Mesenchymal stem cell (in vitro differentiated cells and primary cell): ENCODE results near the gene PLPPR1.

Experiments used
- DNase-seq: peaks from one replicate; pipeline ENCODE4 v3.0.0-alpha.2; 2013
- H2AFZ ChIP-seq: one replicate; pipeline ENCODE4 v1.6.1; 2013; ENCODE audit warnings: low read depth, mild to moderate bottlenecking, control low read depth, inconsistent platforms, low read length, moderate library complexity
- H2AK5ac ChIP-seq: 2 replicates; pipeline ENCODE4 v1.6.1; 2013; ENCODE audit warnings: low read length, moderate library complexity, mild to moderate bottlenecking, inconsistent platforms; ENCODE audit not compliant: severe bottlenecking
- H2BK120ac ChIP-seq: one replicate; pipeline ENCODE4 v1.6.1; 2013; ENCODE audit warnings: low read depth, mild to moderate bottlenecking, inconsistent platforms, low read length, moderate library complexity
- H2BK12ac ChIP-seq, 2 experiments: one replicate each; pipeline ENCODE4 v1.6.1; 2013; ENCODE audit warnings: inconsistent platforms in 2 of 2, low read length in 2 of 2, mild to moderate bottlenecking in 2 of 2, moderate library complexity in 2 of 2, control low read depth in 1 of 2
- H2BK15ac ChIP-seq: one replicate; pipeline ENCODE4 v1.6.1; 2013; ENCODE audit warnings: mild to moderate bottlenecking, low read depth, inconsistent platforms; ENCODE audit not compliant: poor library complexity, severe bottlenecking
- H2BK5ac ChIP-seq: 2 replicates; pipeline ENCODE4 v1.6.1; 2013; ENCODE audit warnings: low read depth, mild to moderate bottlenecking, low read length, control low read depth, inconsistent platforms; ENCODE audit not compliant: poor library complexity, severe bottlenecking
- H3K14ac ChIP-seq, 2 experiments: one replicate each; pipeline ENCODE4 v1.6.1; 2013; ENCODE audit warnings: inconsistent platforms in 2 of 2, low read length in 2 of 2, control low read depth in 1 of 2, mild to moderate bottlenecking in 1 of 2, moderate library complexity in 1 of 2
- H3K18ac ChIP-seq, 2 experiments: one replicate each; pipeline ENCODE4 v1.6.1; 2013; ENCODE audit warnings: inconsistent platforms in 2 of 2, low read length in 2 of 2, control low read depth in 1 of 2, low read depth in 1 of 2, mild to moderate bottlenecking in 1 of 2
- H3K23ac ChIP-seq, 2 experiments: one replicate each; pipeline ENCODE4 v1.6.1; 2013; ENCODE audit warnings: inconsistent platforms in 2 of 2, low read length in 2 of 2, mild to moderate bottlenecking in 2 of 2, moderate library complexity in 2 of 2, control low read depth in 1 of 2
- H3K27ac ChIP-seq: 2 replicates; pipeline ENCODE4 v1.5.1; 2013; ENCODE audit warnings: mild to moderate bottlenecking, moderate library complexity, low read length, control low read depth, inconsistent platforms; ENCODE audit not compliant: poor library complexity, severe bottlenecking
- H3K27me3 ChIP-seq, 2 experiments: 2 replicates each; pipeline versions ENCODE4 v1.6.1 to v1.7.0; 2013; ENCODE audit warnings: low read length in 2 of 2, mild to moderate bottlenecking in 2 of 2, moderate library complexity in 2 of 2, control low read depth in 1 of 2, inconsistent platforms in 1 of 2; ENCODE audit not compliant: control insufficient read depth in 1 of 2, insufficient read depth in 1 of 2
- H3K36me3 ChIP-seq, 2 experiments: 2 replicates each; pipeline versions ENCODE4 v1.6.1 to v1.7.0; 2013; ENCODE audit warnings: low read length in 2 of 2, control low read depth in 1 of 2, inconsistent platforms in 1 of 2, low read depth in 1 of 2, mild to moderate bottlenecking in 1 of 2; ENCODE audit not compliant: insufficient read depth in 2 of 2, control insufficient read depth in 1 of 2
- H3K4ac ChIP-seq, 2 experiments: one replicate each; pipeline ENCODE4 v1.6.1; 2013; ENCODE audit warnings: inconsistent platforms in 2 of 2, low read length in 2 of 2, mild to moderate bottlenecking in 2 of 2, moderate library complexity in 2 of 2, control low read depth in 1 of 2, low read depth in 1 of 2
- H3K4me1 ChIP-seq: 2 replicates; pipeline ENCODE4 v1.6.1; 2013; ENCODE audit warnings: low read depth, low read length, control low read depth; ENCODE audit not compliant: control insufficient read depth, insufficient read depth
- H3K4me2 ChIP-seq: 2 replicates; pipeline ENCODE4 v1.6.1; 2013; ENCODE audit warnings: low read length, mild to moderate bottlenecking, inconsistent platforms; ENCODE audit not compliant: poor library complexity, severe bottlenecking
- H3K4me3 ChIP-seq, 2 experiments: 2 replicates each; pipeline versions ENCODE4 v1.5.1 to v1.7.0; 2013; ENCODE audit warnings: low read length in 2 of 2, mild to moderate bottlenecking in 2 of 2, control low read depth in 1 of 2, low read depth in 1 of 2; ENCODE audit not compliant: insufficient read depth in 1 of 2
- H3K79me1 ChIP-seq: replicated peaks from 2 replicates; pipeline ENCODE4 v1.6.1; 2013; ENCODE audit warnings: mild to moderate bottlenecking, control low read depth, low read length, inconsistent platforms; ENCODE audit not compliant: poor library complexity, severe bottlenecking
- H3K9ac ChIP-seq: 2 replicates; pipeline ENCODE4 v1.7.0; 2013; ENCODE audit warnings: mild to moderate bottlenecking, low read length, moderate library complexity
- H3K9me3 ChIP-seq: 2 replicates; pipeline ENCODE4 v1.7.0; 2013; ENCODE audit warnings: mild to moderate bottlenecking, low read length; ENCODE audit not compliant: control insufficient read depth
- H4K8ac ChIP-seq: one replicate; pipeline ENCODE4 v1.6.1; 2013; ENCODE audit warnings: inconsistent platforms, mild to moderate bottlenecking, low read length, moderate library complexity
- H4K91ac ChIP-seq: one replicate; pipeline ENCODE4 v1.6.1; 2013; ENCODE audit warnings: mild to moderate bottlenecking, low read length, inconsistent platforms
- WGBS: methylation state at CpG from one replicate; pipeline ENCODE4 v1.1.7; 2013; ENCODE audit warnings: mixed read lengths; 5-methylcytosine and 5-hydroxymethylcytosine counted together

Gene PLPPR1

GRCh38 chr9:101268426-101268825 is 239.9 kb downstream of the PLPPR1 start:
- Histone ChIP-seq H4K8ac (no peak overlapping the region), H3K79me1 (no peaks in the 10 kb centered on the region), H3K23ac (no peak overlapping the region), H3K18ac (no peak overlapping the region), H3K4ac (no peak overlapping the region), H2BK5ac (no peak overlapping the region), H2BK120ac (no peak overlapping the region), H3K4me1 (no peaks in the 10 kb centered on the region), H3K27me3 (no peaks in the 10 kb centered on the region), H2AFZ (no peak overlapping the region), H3K9me3 (no peaks in the 10 kb centered on the region), H3K36me3 (no peaks in the 10 kb centered on the region), H2BK15ac (no peak overlapping the region), H3K14ac (no peak overlapping the region), H3K4me2 (no peak overlapping the region), H3K4me3 (no peak overlapping the region), H2BK12ac (no peak overlapping the region), H4K91ac (no peak overlapping the region), H3K27ac (no peak overlapping the region), H3K9ac (no peak overlapping the region), H2AK5ac (no peak overlapping the region)
- WGBS = 60% methylated on average over 1 of the region's 1 CpG
- no peak for DNase-seq

GRCh38 chr9:101269591-101270283 is 241.2 kb downstream of the PLPPR1 start:
- Histone ChIP-seq H3K79me1 (no peaks in the 10 kb centered on the region), H3K4me1 (no peaks in the 10 kb centered on the region), H2BK5ac (no peak overlapping the region), H4K8ac (no peak overlapping the region), H2AFZ (no peak overlapping the region), H3K36me3 (no peaks in the 10 kb centered on the region), H3K4ac (no peak overlapping the region), H2BK12ac (no peak overlapping the region), H2BK15ac (no peak overlapping the region), H3K9me3 (no peaks in the 10 kb centered on the region), H3K14ac (no peak overlapping the region), H3K23ac (no peak overlapping the region), H3K4me2 (no peak overlapping the region), H2BK120ac (no peak overlapping the region), H4K91ac (no peak overlapping the region), H3K27ac (no peak overlapping the region), H3K9ac (no peak overlapping the region), H3K27me3 (no peaks in the 10 kb centered on the region), H2AK5ac (no peak overlapping the region), H3K18ac (no peak overlapping the region), H3K4me3 (no peak overlapping the region)
- DNase-seq = no peak
- 78% methylated on average over 9 of the region's 9 CpGs for WGBS

GRCh38 chr9:101270302-101270701 is 241.8 kb downstream of the PLPPR1 start:
- Histone ChIP-seq H3K36me3 (no peaks in the 10 kb centered on the region), H3K79me1 (no peaks in the 10 kb centered on the region), H3K4me2 (no peak overlapping the region), H3K18ac (no peak overlapping the region), H3K27me3 (no peaks in the 10 kb centered on the region), H3K27ac (no peak overlapping the region), H3K9me3 (no peaks in the 10 kb centered on the region), H3K14ac (no peak overlapping the region), H2BK5ac (no peak overlapping the region), H3K23ac (no peak overlapping the region), H3K9ac (no peak overlapping the region), H3K4me3 (no peak overlapping the region), H2BK12ac (no peak overlapping the region), H3K4me1 (no peaks in the 10 kb centered on the region), H2BK120ac (no peak overlapping the region), H3K4ac (no peak overlapping the region), H4K8ac (no peak overlapping the region), H4K91ac (no peak overlapping the region), H2AFZ (no peak overlapping the region), H2BK15ac (no peak overlapping the region), H2AK5ac (no peak overlapping the region)
- no peak for DNase-seq
- WGBS = 100% methylated on average over 2 of the region's 2 CpGs

GRCh38 chr9:101271102-101271501 is 242.6 kb downstream of the PLPPR1 start:
- H3K27me3 ChIP-seq = no peaks in the 10 kb centered on the region
- no peak overlapping the region for H2AFZ ChIP-seq
- no peak overlapping the region for H3K4me3 ChIP-seq
- no peak overlapping the region for H2BK120ac ChIP-seq
- no peak overlapping the region for H3K23ac ChIP-seq
- no peaks in the 10 kb centered on the region for H3K9me3 ChIP-seq
- H2BK5ac ChIP-seq = no peak overlapping the region
- H3K14ac ChIP-seq = no peak overlapping the region
- H3K4me1 ChIP-seq = no peaks in the 10 kb centered on the region
- no peak overlapping the region for H4K8ac ChIP-seq
- no peak overlapping the region for H2AK5ac ChIP-seq
- no peaks in the 10 kb centered on the region for H3K79me1 ChIP-seq
- H3K18ac ChIP-seq = no peak overlapping the region
- no peak overlapping the region for H4K91ac ChIP-seq
- no peak overlapping the region for H2BK12ac ChIP-seq
- no peak overlapping the region for H3K9ac ChIP-seq
- no peak for DNase-seq
- H3K4me2 ChIP-seq = no peak overlapping the region
- H3K36me3 ChIP-seq = no peaks in the 10 kb centered on the region
- no peak overlapping the region for H2BK15ac ChIP-seq
- no peak overlapping the region for H3K4ac ChIP-seq
- no peak overlapping the region for H3K27ac ChIP-seq
- WGBS = 89% methylated on average over 3 of the region's 3 CpGs
